ENCODE data around the gene FHAD1. TPM values are rescaled to one million over a fixed set of nuclear protein-coding genes. Genes with fewer than 3 reads are reported as not detected.
"Not testable (repeated sequence)": the region's sequence is repeated elsewhere in the genome, so short reads cannot be mapped to it uniquely, and the experiment has no call there.

FHAD1 gene
- total and polyA plus RNA-seq, 8 donors, result 0.75 to 5.5 (median 2.1) TPM

DNA sequence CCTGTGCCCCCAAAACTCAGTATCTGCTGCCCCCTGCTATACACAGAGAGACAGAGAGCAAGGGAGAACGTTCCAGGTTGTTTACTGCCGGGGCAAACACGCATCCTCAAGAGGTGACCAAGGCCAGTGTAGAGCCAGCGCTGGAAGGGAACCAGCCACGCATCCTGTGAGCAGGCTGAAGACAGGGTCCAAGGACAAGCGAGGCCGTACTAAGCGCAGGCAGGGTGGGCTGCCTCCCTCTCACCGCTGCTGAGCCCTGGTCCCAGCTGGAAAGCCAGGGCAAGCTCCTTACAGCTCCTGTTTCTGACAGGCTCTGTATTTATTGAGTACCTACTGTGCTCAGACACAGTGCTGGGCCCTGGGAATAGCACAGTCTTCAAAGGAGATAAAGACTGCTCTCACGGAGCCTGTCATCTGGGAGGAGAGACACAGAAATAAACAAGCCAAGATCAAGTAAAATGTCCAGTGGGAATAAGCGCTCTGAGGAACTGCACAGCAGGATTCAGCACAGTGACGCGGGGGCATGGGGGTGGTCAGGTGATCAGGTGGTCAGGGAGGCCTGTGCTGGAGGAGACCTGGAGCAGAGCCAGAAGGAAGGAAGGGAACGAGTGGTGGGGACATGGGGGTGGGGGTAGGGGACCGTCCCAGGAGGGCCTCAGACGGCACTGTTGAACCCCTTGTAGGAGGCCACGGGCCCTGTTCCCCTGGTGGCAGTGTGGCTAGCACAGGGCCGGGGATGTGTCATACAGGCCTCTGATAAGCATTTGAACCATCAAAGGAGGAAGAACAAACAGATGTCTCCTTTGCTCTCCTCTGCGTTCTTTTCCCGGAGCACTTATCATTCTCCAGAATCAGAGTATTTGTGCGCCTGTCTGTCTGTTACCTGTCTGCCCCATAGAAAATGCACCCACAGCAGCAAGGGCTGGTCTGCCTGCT is 124.9 kb downstream of the FHAD1 start:
- H3K4me3 ChIP-seq, result no peak overlapping the region
- ATAC-seq (peak; percentile 10 to 40 (median 30)), DNase-seq (peak in 1 of 6 donors; percentile 16), FAIRE-seq (no peak)
- no peaks in the 10 kb centered on the region for H3K27me3 ChIP-seq
- TF ChIP-seq, protein P1, sequence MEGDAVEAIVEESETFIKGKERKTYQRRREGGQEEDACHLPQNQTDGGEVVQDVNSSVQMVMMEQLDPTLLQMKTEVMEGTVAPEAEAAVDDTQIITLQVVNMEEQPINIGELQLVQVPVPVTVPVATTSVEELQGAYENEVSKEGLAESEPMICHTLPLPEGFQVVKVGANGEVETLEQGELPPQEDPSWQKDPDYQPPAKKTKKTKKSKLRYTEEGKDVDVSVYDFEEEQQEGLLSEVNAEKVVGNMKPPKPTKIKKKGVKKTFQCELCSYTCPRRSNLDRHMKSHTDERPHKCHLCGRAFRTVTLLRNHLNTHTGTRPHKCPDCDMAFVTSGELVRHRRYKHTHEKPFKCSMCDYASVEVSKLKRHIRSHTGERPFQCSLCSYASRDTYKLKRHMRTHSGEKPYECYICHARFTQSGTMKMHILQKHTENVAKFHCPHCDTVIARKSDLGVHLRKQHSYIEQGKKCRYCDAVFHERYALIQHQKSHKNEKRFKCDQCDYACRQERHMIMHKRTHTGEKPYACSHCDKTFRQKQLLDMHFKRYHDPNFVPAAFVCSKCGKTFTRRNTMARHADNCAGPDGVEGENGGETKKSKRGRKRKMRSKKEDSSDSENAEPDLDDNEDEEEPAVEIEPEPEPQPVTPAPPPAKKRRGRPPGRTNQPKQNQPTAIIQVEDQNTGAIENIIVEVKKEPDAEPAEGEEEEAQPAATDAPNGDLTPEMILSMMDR (IDR thresholded peaks at IDR 0.05), result no peak
- H3K4me1 ChIP-seq, result peaks cover 0 to 17% (median 8%) of the 10 kb centered on the region in 3 donors
- no peaks in the 10 kb centered on the region for H3K9me3 ChIP-seq
- H3K27ac ChIP-seq, result peak overlapping the region in 1 of 4 donors; percentile 30
- intact Hi-C loops (cut with DNase I), result no loop called here
- 60 to 62% methylated on average over 21 of the region's 21 CpGs for WGBS, 2 donors
- H3K36me3 ChIP-seq, result no peaks in the 10 kb centered on the region

GRCh38 chr1:15378729-15379128 is 131.7 kb downstream of the FHAD1 start:
- ATAC-seq (no peak), FAIRE-seq (no peak), DNase-seq (no peak)
- no peaks in the 10 kb centered on the region for H3K4me1 ChIP-seq
- no peak overlapping the region for H3K27ac ChIP-seq
- H3K9me3 ChIP-seq, result no peaks in the 10 kb centered on the region
- no peaks in the 10 kb centered on the region for H3K27me3 ChIP-seq
- H3K36me3 ChIP-seq, result no peaks in the 10 kb centered on the region
- intact Hi-C loops (cut with DNase I), result no loop called here
- 89 to 96% methylated on average over 8 of the region's 8 CpGs for WGBS, 2 donors
- no peak overlapping the region for H3K4me3 ChIP-seq
- TF ChIP-seq, protein P1 (IDR thresholded peaks at IDR 0.05), result no peak

GRCh38 chr1:15379151-15379550 is 132.1 kb downstream of the FHAD1 start:
- H3K36me3 ChIP-seq; H3K27ac ChIP-seq; DNase-seq; H3K4me1 ChIP-seq; FAIRE-seq; H3K27me3 ChIP-seq; H3K9me3 ChIP-seq; H3K4me3 ChIP-seq; ATAC-seq; intact Hi-C loops (cut with DNase I): not testable (repeated sequence)
- WGBS, 2 donors, result 75 to 82% methylated on average over 6 to 8 of the region's 9 CpGs

DNA sequence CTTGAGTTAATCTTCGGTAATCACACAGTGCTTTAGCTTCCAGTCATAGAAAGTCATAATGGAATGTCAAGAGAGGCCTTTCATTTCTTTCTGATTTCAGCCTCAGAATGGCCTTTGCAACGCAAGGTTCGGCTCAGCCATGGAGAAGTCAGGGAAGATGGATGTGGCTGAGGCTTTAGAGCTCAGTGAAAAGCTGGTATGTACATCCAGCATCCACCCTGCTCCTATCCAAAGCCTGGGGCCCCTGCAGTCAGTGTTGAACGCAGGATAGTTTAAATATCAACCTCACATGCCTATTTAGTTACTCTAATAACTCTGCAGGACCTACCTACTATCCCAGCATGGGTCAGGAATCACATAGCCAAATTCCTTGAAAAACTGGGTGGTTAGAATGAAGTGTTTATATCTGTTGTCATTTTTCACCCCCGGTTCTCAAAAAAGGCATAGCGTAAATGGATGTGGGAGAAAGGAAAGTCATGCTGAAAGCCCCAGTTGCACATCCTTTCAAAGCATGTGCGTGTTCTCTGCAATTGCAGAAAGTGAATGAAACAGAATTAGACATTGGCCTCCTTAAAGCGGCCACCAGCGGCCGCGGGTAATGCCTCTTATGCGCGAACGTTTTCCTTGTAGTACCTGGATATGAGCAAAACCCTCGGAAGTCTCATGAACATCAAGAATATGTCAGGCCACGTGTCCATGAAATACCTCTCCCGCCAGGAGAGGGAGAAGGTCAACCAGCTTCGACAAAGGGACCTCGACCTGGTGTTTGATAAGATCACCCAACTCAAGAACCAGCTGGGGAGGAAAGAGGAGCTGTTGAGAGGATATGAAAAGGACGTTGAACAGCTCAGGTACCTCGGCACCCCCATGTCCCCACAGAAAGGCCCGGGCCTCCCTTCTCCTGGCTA is 133.8 kb downstream of the FHAD1 start:
- intact Hi-C loops (cut with DNase I), result no loop called here
- Histone ChIP-seq H3K36me3 (no peaks in the 10 kb centered on the region), H3K9me3 (no peaks in the 10 kb centered on the region), H3K27ac (no peak overlapping the region), H3K4me3 (no peak overlapping the region), H3K4me1 (no peaks in the 10 kb centered on the region), H3K27me3 (no peaks in the 10 kb centered on the region)
- DNase-seq (no peak), FAIRE-seq (no peak), ATAC-seq (peak in 2 of 4 donors; percentile 34 to 41)
- TF ChIP-seq, protein P1 (IDR thresholded peaks at IDR 0.05), result no peak
- WGBS, 2 donors, result 68 to 76% methylated on average over 22 of the region's 22 CpGs

- Histone ChIP-seq H3K4me1 (no peaks in the 10 kb centered on the region), H3K36me3 (no peaks in the 10 kb centered on the region), H3K4me3 (no peak overlapping the region), H3K27ac (no peak overlapping the region), H3K9me3 (no peaks in the 10 kb centered on the region), H3K27me3 (no peaks in the 10 kb centered on the region)
- TF ChIP-seq, protein P1 (IDR thresholded peaks at IDR 0.05), result no peak
- intact Hi-C loops (cut with DNase I), result no loop called here
- no peak for FAIRE-seq
- DNase-seq, result no peak
- 92 to 94% methylated on average over 12 of the region's 12 CpGs for WGBS, 2 donors
- ATAC-seq, result no peak
Observed at GRCh38 chr1:15381805-15382204, 134.8 kb downstream of the FHAD1 start.

Data from pancreas (tissue), 10 donors.